HFFc6 (cell line): ENCODE data around the gene IL24. TPM values are rescaled to one million over a fixed set of nuclear protein-coding genes. Genes with fewer than 3 reads are reported as not detected.

Experiments used
- DNase-seq: peaks from one replicate; pipeline ENCODE4 v3.0.0-alpha.2; 2018
- H3K27ac Mint-ChIP-seq: 2 replicates; pipeline ENCODE4 v1.8.0; 2020; ENCODE audit warnings: mild to moderate bottlenecking, mixed read lengths
- H3K27me3 Mint-ChIP-seq: 2 replicates; pipeline ENCODE4 v1.8.0; 2021; ENCODE audit warnings: mild to moderate bottlenecking, moderate library complexity, mixed read lengths; ENCODE audit not compliant: insufficient read depth
- H3K36me3 Mint-ChIP-seq: 2 replicates; pipeline ENCODE4 v1.8.0; 2021; ENCODE audit warnings: low read depth, mixed read lengths
- H3K4me1 Mint-ChIP-seq: 2 replicates; pipeline ENCODE4 v1.8.0; 2020; ENCODE audit warnings: low read depth, mixed read lengths
- H3K4me3 Mint-ChIP-seq: 2 replicates; pipeline ENCODE4 v1.8.0; 2020; ENCODE audit warnings: mild to moderate bottlenecking, moderate library complexity, mixed read lengths
- H3K9me3 Mint-ChIP-seq: 2 replicates; pipeline ENCODE4 v1.8.0; 2020; ENCODE audit warnings: mild to moderate bottlenecking, mixed read lengths
- total RNA-seq, 6 experiments: library from RNA; stranded (reverse); fragmentation: NEBNext Ultra II Directional; extraction: Animal tissue kit (Norgen Biotek cat#: 25700); gene quantifications; 2 replicates in 1 of 6; 3 replicates in 5 of 6; pipeline ENCODE4 v1.2.3, GENCODE V29; 2021
- TF ChIP-seq, protein P1 (sequence below): fragments of 200-600 bp; sonication (generic); IDR thresholded peaks from 2 replicates; pipeline ENCODE4 v1.5.0; 2021; ENCODE audit warnings: antibody characterized with exemption, mild to moderate bottlenecking

IL24 gene
- total RNA-seq, 6 experiments from 2014 or later: 0.24 TPM; not detected in 5

DNA sequence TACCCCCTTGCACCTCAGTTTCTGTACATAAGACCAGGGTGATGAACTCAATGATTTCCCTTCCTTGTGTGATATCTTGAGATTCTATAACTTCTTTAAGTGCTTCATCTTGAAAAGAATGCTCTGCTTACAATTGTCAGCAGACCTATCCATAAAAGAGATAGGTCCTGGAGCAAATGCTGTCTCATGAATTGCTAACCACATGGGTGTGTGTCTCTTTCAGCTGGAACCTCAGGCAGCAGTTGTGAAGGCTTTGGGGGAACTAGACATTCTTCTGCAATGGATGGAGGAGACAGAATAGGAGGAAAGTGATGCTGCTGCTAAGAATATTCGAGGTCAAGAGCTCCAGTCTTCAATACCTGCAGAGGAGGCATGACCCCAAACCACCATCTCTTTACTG, 29.0 kb upstream of the IL24 start:
- TF ChIP-seq, protein P1, sequence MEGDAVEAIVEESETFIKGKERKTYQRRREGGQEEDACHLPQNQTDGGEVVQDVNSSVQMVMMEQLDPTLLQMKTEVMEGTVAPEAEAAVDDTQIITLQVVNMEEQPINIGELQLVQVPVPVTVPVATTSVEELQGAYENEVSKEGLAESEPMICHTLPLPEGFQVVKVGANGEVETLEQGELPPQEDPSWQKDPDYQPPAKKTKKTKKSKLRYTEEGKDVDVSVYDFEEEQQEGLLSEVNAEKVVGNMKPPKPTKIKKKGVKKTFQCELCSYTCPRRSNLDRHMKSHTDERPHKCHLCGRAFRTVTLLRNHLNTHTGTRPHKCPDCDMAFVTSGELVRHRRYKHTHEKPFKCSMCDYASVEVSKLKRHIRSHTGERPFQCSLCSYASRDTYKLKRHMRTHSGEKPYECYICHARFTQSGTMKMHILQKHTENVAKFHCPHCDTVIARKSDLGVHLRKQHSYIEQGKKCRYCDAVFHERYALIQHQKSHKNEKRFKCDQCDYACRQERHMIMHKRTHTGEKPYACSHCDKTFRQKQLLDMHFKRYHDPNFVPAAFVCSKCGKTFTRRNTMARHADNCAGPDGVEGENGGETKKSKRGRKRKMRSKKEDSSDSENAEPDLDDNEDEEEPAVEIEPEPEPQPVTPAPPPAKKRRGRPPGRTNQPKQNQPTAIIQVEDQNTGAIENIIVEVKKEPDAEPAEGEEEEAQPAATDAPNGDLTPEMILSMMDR: no peak
- Mint-ChIP-seq H3K4me1 (peaks cover 40% of the 10 kb centered on the region), H3K27ac (no peak overlapping the region), H3K27me3 (peaks cover 5% of the 10 kb centered on the region), H3K4me3 (no peak overlapping the region), H3K36me3 (peaks cover 4% of the 10 kb centered on the region; the same call in 1 of the 2 replicates), H3K9me3 (peaks cover 4% of the 10 kb centered on the region; the same call in 1 of the 2 replicates)
- DNase-seq: no peak

DNA sequence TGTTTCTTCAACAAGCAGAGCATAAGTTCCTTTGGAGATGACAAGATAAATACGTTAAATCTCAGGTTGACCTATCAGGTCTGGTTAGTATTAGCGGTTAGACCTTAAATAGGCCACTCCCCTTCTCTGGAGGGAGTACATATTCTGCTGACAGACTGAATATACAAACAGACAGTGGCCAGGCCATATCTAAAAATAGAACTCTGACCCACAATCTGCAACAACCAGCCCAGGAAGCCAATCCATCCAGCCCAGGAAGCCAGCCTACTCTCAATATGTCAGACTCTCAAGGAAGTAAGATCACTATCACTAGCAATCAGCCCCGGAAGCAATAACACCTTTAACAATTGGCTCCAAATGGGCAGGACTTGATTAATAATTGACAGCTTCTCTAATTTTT, 25.1 kb upstream of the IL24 start:
- Mint-ChIP-seq H3K4me1 (peaks cover 27% of the 10 kb centered on the region), H3K9me3 (peaks cover 10% of the 10 kb centered on the region), H3K27ac (no peak overlapping the region), H3K4me3 (no peak overlapping the region), H3K36me3 (peaks cover 4% of the 10 kb centered on the region; the same call in 1 of the 2 replicates), H3K27me3 (peaks cover 1% of the 10 kb centered on the region; the same call in 1 of the 2 replicates)
- DNase-seq: no peak
- TF ChIP-seq, protein P1: no peak

DNA sequence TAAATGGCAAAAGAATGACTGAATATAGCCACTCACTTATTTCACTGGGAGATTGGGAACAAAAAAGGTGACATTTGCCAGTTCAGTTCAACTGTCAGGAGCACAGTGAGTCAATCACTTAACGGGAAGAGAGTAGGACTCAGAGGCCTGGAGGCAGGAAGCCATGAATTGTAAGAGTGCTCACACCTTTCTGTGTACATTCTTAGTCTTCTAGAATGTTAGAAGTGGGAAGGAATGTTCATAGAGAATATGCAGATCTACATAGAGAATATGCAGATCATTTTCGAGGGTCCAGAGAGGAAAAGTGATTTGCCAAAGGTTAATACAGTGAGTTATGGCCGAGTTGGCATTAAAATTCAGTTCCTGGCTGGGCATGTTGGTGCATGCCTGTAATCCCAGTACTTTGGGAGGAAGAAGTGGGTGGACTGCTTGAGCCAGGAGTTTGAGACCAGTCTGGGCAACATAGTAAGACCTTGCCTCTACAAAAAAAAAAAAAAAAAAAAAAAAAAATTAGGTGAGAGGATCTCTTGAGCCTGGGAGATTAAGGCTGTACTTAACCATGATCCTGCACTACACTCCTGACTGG, 23.5 kb upstream of the IL24 start:
- no peak for DNase-seq
- TF ChIP-seq, protein P1: no peak
- peaks cover 26% of the 10 kb centered on the region for H3K9me3 Mint-ChIP-seq
- peak overlapping the region; percentile 32; the same call in 1 of the 2 replicates for H3K27ac Mint-ChIP-seq
- H3K4me3 Mint-ChIP-seq: no peak overlapping the region
- H3K36me3 Mint-ChIP-seq: peaks cover 12% of the 10 kb centered on the region
- H3K27me3 Mint-ChIP-seq: peaks cover 1% of the 10 kb centered on the region; the same call in 1 of the 2 replicates
- peaks cover 17% of the 10 kb centered on the region for H3K4me1 Mint-ChIP-seq

DNA sequence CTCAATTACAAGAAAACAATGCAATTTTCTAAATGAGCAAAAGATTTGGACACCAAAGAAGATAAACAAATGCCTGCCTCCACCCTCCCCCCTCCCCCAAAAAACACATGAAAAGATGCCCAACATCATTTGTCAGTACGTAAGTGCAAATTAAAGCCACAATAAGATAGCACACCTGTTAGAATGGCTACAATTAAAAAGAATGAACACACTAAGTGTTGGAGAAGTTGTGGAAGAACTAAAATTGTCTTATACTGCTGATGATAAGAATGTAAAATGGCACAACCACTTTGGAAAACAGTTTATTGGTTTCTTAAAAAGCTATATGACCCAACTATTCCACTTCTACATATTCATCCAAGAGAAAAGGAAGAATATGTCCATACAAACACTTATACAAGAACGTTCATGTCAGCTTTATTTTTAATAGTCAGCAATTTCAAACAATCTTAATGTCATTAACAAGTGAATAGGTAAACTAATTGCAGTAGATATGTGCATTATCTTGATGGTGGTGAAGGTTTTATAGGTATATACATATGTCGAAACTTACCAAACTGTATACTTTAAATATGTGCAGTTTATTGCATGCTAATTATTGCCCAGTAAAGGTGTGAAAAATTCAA, 21.4 kb upstream of the IL24 start:
- Mint-ChIP-seq H3K36me3 (peaks cover 22% of the 10 kb centered on the region), H3K4me1 (peaks cover 7% of the 10 kb centered on the region), H3K27ac (no peak overlapping the region), H3K9me3 (peaks cover 33% of the 10 kb centered on the region), H3K4me3 (no peak overlapping the region), H3K27me3 (no peaks in the 10 kb centered on the region)
- TF ChIP-seq, protein P1: no peak
- no peak for DNase-seq

DNA sequence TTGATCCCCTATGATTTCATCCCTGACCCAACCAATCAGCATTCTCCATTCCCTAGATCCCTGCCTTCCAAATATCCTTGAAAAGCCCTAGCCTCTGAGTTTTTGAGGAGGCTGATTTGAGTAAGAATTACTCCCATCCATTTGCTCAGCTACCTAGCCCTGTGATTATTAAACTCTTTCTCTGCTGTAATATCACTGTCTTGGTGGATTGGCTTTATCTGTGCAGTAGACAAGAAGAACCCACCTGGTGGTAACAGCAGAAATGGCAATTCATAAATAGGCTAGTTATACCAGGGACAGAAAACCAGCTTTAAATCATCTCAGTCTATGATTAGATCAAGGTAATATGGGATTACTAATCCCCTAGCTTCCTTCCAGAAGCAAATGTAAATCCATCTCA, 18.8 kb upstream of the IL24 start:
- H3K27me3 Mint-ChIP-seq: no peaks in the 10 kb centered on the region
- DNase-seq: no peak
- H3K9me3 Mint-ChIP-seq: peaks cover 29% of the 10 kb centered on the region
- TF ChIP-seq, protein P1: peak; percentile 29; the same call in 1 of the 2 replicates
- H3K4me1 Mint-ChIP-seq: peaks cover 4% of the 10 kb centered on the region
- H3K27ac Mint-ChIP-seq: no peak overlapping the region
- H3K36me3 Mint-ChIP-seq: peaks cover 17% of the 10 kb centered on the region
- no peak overlapping the region for H3K4me3 Mint-ChIP-seq
